ENCODE results near the gene ATG9B. TPM values are rescaled to one million over a fixed set of nuclear protein-coding genes. Genes with fewer than 3 reads are reported as not detected.

Gene ATG9B
- total and polyA plus RNA-seq, 2 of the 13 experiments (the other 11 are each of a cell fraction or from before 2014, with no cell fraction given): 0.24 TPM; not detected in 1

GRCh38 chr7:151010307-151011096, 13.8 kb downstream of the ATG9B start (continued):
- TF ChIP-seq, protein P1, sequence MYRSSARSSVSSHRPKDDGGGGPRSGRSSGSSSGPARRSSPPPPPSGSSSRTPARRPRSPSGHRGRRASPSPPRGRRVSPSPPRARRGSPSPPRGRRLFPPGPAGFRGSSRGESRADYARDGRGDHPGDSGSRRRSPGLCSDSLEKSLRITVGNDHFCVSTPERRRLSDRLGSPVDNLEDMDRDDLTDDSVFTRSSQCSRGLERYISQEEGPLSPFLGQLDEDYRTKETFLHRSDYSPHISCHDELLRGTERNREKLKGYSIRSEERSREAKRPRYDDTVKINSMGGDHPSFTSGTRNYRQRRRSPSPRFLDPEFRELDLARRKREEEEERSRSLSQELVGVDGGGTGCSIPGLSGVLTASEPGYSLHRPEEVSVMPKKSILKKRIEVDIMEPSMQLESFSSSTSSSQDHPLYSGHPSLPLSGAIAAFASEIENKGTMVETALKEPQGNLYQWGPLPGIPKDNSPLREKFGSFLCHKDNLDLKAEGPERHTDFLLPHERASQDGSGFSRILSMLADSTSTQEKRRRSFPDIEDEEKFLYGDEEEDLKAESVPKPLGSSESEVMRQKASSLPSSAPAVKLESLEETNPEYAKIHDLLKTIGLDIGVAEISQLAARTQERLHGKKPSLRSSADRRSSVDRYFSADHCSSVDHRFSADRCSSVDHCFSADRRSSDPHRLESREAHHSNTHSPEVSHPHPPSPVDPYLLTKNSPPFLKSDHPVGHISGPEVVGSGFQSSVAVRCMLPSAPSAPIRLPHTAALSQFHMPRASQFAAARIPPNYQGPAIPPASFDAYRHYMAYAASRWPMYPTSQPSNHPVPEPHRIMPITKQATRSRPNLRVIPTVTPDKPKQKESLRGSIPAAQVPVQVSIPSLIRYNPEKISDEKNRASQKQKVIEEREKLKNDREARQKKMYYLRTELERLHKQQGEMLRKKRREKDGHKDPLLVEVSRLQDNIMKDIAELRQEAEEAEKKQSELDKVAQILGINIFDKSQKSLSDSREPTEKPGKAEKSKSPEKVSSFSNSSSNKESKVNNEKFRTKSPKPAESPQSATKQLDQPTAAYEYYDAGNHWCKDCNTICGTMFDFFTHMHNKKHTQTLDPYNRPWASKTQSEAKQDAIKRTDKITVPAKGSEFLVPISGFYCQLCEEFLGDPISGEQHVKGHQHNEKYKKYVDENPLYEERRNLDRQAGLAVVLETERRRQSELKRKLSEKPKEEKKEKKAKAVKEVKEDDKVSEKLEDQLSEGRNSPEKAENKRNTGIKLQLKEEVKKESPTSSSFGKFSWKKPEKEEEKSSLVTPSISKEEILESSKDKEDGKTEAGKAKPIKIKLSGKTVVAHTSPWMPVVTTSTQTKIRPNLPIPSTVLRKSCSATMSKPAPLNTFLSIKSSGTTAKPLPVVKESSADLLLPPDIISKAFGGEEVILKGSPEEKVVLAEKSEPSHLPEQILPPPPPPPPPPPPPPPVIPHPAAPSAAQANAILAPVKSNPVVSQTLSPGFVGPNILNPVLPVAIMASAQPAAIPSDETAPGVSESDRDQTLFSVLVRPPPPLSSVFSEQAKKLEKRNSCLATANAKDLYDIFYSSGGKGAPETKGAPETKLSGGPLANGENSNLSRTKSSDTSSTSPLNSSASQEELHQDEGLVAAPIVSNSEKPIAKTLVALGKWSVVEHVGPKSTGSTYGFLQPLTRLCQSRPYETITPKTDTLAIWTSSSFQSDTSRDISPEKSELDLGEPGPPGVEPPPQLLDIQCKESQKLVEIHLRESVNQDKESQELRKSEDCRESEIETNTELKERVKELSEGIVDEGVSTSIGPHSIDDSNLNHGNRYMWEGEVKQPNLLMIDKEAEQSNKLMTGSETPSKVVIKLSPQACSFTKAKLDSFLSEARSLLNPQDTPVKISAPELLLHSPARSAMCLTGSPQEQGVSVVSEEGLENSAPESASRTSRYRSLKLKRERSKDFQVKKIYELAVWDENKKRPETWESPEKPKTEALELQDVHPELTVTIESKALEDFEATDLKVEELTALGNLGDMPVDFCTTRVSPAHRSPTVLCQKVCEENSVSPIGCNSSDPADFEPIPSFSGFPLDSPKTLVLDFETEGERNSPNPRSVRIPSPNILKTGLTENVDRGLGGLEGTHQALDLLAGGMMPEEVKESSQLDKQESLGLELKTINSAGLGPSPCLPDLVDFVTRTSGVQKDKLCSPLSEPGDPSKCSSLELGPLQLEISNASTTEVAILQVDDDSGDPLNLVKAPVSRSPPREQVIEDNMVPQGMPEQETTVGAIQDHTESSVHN (CRISPR knock-in tag; IDR thresholded peaks at IDR 0.05): no peak
- TF ChIP-seq, protein P2, sequence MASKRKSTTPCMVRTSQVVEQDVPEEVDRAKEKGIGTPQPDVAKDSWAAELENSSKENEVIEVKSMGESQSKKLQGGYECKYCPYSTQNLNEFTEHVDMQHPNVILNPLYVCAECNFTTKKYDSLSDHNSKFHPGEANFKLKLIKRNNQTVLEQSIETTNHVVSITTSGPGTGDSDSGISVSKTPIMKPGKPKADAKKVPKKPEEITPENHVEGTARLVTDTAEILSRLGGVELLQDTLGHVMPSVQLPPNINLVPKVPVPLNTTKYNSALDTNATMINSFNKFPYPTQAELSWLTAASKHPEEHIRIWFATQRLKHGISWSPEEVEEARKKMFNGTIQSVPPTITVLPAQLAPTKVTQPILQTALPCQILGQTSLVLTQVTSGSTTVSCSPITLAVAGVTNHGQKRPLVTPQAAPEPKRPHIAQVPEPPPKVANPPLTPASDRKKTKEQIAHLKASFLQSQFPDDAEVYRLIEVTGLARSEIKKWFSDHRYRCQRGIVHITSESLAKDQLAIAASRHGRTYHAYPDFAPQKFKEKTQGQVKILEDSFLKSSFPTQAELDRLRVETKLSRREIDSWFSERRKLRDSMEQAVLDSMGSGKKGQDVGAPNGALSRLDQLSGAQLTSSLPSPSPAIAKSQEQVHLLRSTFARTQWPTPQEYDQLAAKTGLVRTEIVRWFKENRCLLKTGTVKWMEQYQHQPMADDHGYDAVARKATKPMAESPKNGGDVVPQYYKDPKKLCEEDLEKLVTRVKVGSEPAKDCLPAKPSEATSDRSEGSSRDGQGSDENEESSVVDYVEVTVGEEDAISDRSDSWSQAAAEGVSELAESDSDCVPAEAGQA (IDR thresholded peaks at IDR 0.05; ENCODE audit: low read depth): no peak
- TF ChIP-seq, protein P2 (CRISPR knock-in tag; IDR thresholded peaks at IDR 0.05; ENCODE audit: borderline replicate concordance): no peak
- TF ChIP-seq, protein P3, sequence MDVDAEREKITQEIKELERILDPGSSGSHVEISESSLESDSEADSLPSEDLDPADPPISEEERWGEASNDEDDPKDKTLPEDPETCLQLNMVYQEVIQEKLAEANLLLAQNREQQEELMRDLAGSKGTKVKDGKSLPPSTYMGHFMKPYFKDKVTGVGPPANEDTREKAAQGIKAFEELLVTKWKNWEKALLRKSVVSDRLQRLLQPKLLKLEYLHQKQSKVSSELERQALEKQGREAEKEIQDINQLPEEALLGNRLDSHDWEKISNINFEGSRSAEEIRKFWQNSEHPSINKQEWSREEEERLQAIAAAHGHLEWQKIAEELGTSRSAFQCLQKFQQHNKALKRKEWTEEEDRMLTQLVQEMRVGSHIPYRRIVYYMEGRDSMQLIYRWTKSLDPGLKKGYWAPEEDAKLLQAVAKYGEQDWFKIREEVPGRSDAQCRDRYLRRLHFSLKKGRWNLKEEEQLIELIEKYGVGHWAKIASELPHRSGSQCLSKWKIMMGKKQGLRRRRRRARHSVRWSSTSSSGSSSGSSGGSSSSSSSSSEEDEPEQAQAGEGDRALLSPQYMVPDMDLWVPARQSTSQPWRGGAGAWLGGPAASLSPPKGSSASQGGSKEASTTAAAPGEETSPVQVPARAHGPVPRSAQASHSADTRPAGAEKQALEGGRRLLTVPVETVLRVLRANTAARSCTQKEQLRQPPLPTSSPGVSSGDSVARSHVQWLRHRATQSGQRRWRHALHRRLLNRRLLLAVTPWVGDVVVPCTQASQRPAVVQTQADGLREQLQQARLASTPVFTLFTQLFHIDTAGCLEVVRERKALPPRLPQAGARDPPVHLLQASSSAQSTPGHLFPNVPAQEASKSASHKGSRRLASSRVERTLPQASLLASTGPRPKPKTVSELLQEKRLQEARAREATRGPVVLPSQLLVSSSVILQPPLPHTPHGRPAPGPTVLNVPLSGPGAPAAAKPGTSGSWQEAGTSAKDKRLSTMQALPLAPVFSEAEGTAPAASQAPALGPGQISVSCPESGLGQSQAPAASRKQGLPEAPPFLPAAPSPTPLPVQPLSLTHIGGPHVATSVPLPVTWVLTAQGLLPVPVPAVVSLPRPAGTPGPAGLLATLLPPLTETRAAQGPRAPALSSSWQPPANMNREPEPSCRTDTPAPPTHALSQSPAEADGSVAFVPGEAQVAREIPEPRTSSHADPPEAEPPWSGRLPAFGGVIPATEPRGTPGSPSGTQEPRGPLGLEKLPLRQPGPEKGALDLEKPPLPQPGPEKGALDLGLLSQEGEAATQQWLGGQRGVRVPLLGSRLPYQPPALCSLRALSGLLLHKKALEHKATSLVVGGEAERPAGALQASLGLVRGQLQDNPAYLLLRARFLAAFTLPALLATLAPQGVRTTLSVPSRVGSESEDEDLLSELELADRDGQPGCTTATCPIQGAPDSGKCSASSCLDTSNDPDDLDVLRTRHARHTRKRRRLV (CRISPR knock-in tag; IDR thresholded peaks at IDR 0.05): no peak
- TF ChIP-seq RORA (CRISPR knock-in tag; IDR thresholded peaks at IDR 0.05): no peak
- TF ChIP-seq DMAP1 (CRISPR knock-in tag; IDR thresholded peaks at IDR 0.05): peak; percentile 54; the same call in 1 of the 2 replicates
- no peak for TF ChIP-seq TCF7 (IDR thresholded peaks at IDR 0.05; ENCODE audit: low read depth)
- peak; percentile 44; the same call in 1 of the 2 replicates for TF ChIP-seq ZNF501 (CRISPR knock-in tag; IDR thresholded peaks at IDR 0.05)
- TF ChIP-seq TBX3 (IDR thresholded peaks at IDR 0.05; ENCODE audit: borderline replicate concordance): no peak
